ENCODE results near the gene MAP4K4. TPM values are rescaled to one million over a fixed set of nuclear protein-coding genes. Genes with fewer than 3 reads are reported as not detected.

Gene MAP4K4
- total RNA-seq, 1 donor from 2014 or later, result 232 TPM

- no peak for DNase-seq
- no peak overlapping the region for H3K27ac Mint-ChIP-seq
- H3K4me1 Mint-ChIP-seq, result no peaks in the 10 kb centered on the region
- no peak for ATAC-seq (ENCODE audit: low read depth)
- no peak for TF ChIP-seq CTCF (IDR thresholded peaks at IDR 0.05)
- CTCF ChIA-PET, result no interaction called here
- POLR2A ChIA-PET, result no interaction called here
- no peaks in the 10 kb centered on the region for H3K27me3 Mint-ChIP-seq
- H3K4me3 Mint-ChIP-seq, result no peak overlapping the region
- peaks cover 91% of the 10 kb centered on the region for H3K36me3 Mint-ChIP-seq (ENCODE audit: low read depth)
- H3K9me3 Mint-ChIP-seq, result no peaks in the 10 kb centered on the region
- intact Hi-C loops (cut with micrococcal nuclease), result no loop called here
Observed at GRCh38 chr2:101861382-101861781, 163.9 kb downstream of the MAP4K4 start.

GRCh38 chr2:101863534-101863933, 166.0 kb downstream of the MAP4K4 start:
- H3K9me3 Mint-ChIP-seq, result no peaks in the 10 kb centered on the region
- DNase-seq (no peak), ATAC-seq (ENCODE audit: low read depth) (no peak)
- ChIA-PET CTCF (no interaction called here), POLR2A (no interaction called here)
- H3K27ac Mint-ChIP-seq, result no peak overlapping the region
- H3K27me3 Mint-ChIP-seq, result no peaks in the 10 kb centered on the region
- peaks cover 91% of the 10 kb centered on the region for H3K36me3 Mint-ChIP-seq (ENCODE audit: low read depth)
- TF ChIP-seq CTCF (IDR thresholded peaks at IDR 0.05), result no peak
- H3K4me3 Mint-ChIP-seq, result no peak overlapping the region
- intact Hi-C loops (cut with micrococcal nuclease), result no loop called here
- no peaks in the 10 kb centered on the region for H3K4me1 Mint-ChIP-seq

- Mint-ChIP-seq H3K9me3 (no peaks in the 10 kb centered on the region), H3K27me3 (no peaks in the 10 kb centered on the region), H3K27ac (no peak overlapping the region), H3K4me1 (no peaks in the 10 kb centered on the region), H3K4me3 (no peak overlapping the region), H3K36me3 (ENCODE audit: low read depth) (peaks cover 89% of the 10 kb centered on the region)
- CTCF ChIA-PET, result interaction anchor here (2.3 to 3.2 kb wide), 2 partner anchors 20 to 522 kb away, joined by 5 to 16 read pairs; no protein-coding TSS in a partner anchor
- ATAC-seq (ENCODE audit: low read depth) (no peak), DNase-seq (no peak)
- TF ChIP-seq CTCF (IDR thresholded peaks at IDR 0.05), result no peak
- POLR2A ChIA-PET, result no interaction called here
- intact Hi-C loops (cut with micrococcal nuclease), result no loop called here
Observed at GRCh38 chr2:101864426-101864825, 166.9 kb downstream of the MAP4K4 start.

GRCh38 chr2:101868525-101868924, 171.0 kb downstream of the MAP4K4 start:
- no peak for TF ChIP-seq CTCF (IDR thresholded peaks at IDR 0.05)
- Mint-ChIP-seq H3K4me3 (no peak overlapping the region), H3K27me3 (no peaks in the 10 kb centered on the region), H3K36me3 (ENCODE audit: low read depth) (peaks cover 91% of the 10 kb centered on the region), H3K27ac (no peak overlapping the region), H3K4me1 (no peaks in the 10 kb centered on the region), H3K9me3 (no peaks in the 10 kb centered on the region)
- CTCF ChIA-PET, result no interaction called here
- intact Hi-C loops (cut with micrococcal nuclease), result no loop called here
- POLR2A ChIA-PET, result interaction anchor here (1.1 kb wide), 1 partner anchor 44 kb away, joined by 4 read pairs; no protein-coding TSS in a partner anchor
- DNase-seq (no peak), ATAC-seq (ENCODE audit: low read depth) (no peak)

- Mint-ChIP-seq H3K4me1 (no peaks in the 10 kb centered on the region), H3K27me3 (no peaks in the 10 kb centered on the region), H3K4me3 (no peak overlapping the region), H3K9me3 (no peaks in the 10 kb centered on the region), H3K36me3 (ENCODE audit: low read depth) (peaks cover 95% of the 10 kb centered on the region), H3K27ac (no peak overlapping the region)
- DNase-seq (no peak), ATAC-seq (ENCODE audit: low read depth) (no peak)
- intact Hi-C loops (cut with micrococcal nuclease), result no loop called here
- no peak for TF ChIP-seq CTCF (IDR thresholded peaks at IDR 0.05)
- ChIA-PET CTCF (no interaction called here), POLR2A (interaction anchor here (1.1 kb wide), 1 partner anchor 43 kb away, joined by 4 read pairs; no protein-coding TSS in a partner anchor)
Observed at GRCh38 chr2:101869527-101869926, 172.0 kb downstream of the MAP4K4 start.
